Measurements from ENCODE around the gene KIF4A. TPM values are rescaled to one million over a fixed set of nuclear protein-coding genes. Genes with fewer than 3 reads are reported as not detected.
A peak's percentile ranks its signal among the peaks of the same experiment; 100 is the strongest.

KIF4A gene
- total and polyA plus RNA-seq, 2 of the 13 experiments (the other 11 are each of a cell fraction or from before 2014, with no cell fraction given) = 9.4 to 28.2 TPM

GRCh38 chrX:70444326-70444945 is 154.5 kb downstream of the KIF4A start, which contains the start of gene DLG3:
DLG3 (plus strand) TSS chrX:70444835; CDS start chrX:70445202, 367 bp downstream.
- WGBS (ENCODE audit: low lambda C conversion rate) = 3% methylated on average over 4 of the region's 21 CpGs
- Histone ChIP-seq H3K79me2 (ENCODE audit: insufficient read depth, low read length) (no peaks in the 10 kb centered on the region), H3K4me1 (ENCODE audit: insufficient read depth, low read length) (no peaks in the 10 kb centered on the region), H3K36me3 (replicated peaks in 1 of 2; ENCODE audit: control insufficient read depth in 1 of 2, insufficient read depth in 2 of 2, low read length in 2 of 2) (no peaks in the 10 kb centered on the region), H3K9ac (ENCODE audit: insufficient read depth, low read depth, low read length) (no peak within 1 kb of the TSS), H3K27ac (ENCODE audit: extremely low read length, insufficient read depth, low read length) (no peak within 1 kb of the TSS), H3K4me2 (ENCODE audit: low read depth, low read length) (no peak within 1 kb of the TSS), H3K9me3 (ENCODE audit: low read length) (no peaks in the 10 kb centered on the region), H3K4me3 (replicated peaks in 1 of 3; ENCODE audit: insufficient read depth in 1 of 3, low read depth in 2 of 3, low read length in 3 of 3) (no peak within 1 kb of the TSS), H2AFZ (ENCODE audit: low read length) (no peak within 1 kb of the TSS), H4K20me1 (ENCODE audit: insufficient read depth, low read length) (no peaks in the 10 kb centered on the region), H3K27me3 (ENCODE audit: control insufficient read depth in 1 of 2, insufficient read depth in 2 of 2, low read length in 2 of 2) (peaks cover 4 to 17% of the 10 kb centered on the region in 2 experiments; a peak in 4 of 5 replicates)
- BruUV-seq (replicated peaks) = no TSS peak
- no peak for FAIRE-seq
- in situ Hi-C loops (cut with HindIII; ENCODE audit: extremely low pct_ligation_motif_present, low pct_unique_long_range_greater_than_20kb) = no loop called here
- DNase-seq (ENCODE audit: low spot score) = no peak
- intact Hi-C loops (cut with micrococcal nuclease; ENCODE audit: unreplicated experiment) = no loop called here
- TF ChIP-seq ZNF546 (CRISPR knock-in tag; conservative IDR thresholded peaks at IDR 0.05) (no peak), HMGXB4 (CRISPR knock-in tag; IDR thresholded peaks at IDR 0.05; ENCODE audit: borderline replicate concordance in 1 of 2, low read depth in 1 of 2) (no peak), ZNF761 (CRISPR knock-in tag; conservative IDR thresholded peaks at IDR 0.05) (no peak), ZFP91 (CRISPR knock-in tag; IDR thresholded peaks at IDR 0.05; ENCODE audit: borderline replicate concordance) (peak; percentile 91), RXRB (CRISPR knock-in tag; IDR thresholded peaks at IDR 0.05; ENCODE audit: borderline replicate concordance) (no peak), HES4 (CRISPR knock-in tag; IDR thresholded peaks at IDR 0.05; ENCODE audit: borderline replicate concordance) (no peak), SRSF4 (IDR thresholded peaks at IDR 0.05; ENCODE audit: low read depth, low read length, poor library complexity, severe bottlenecking) (no peak), PBX2 (CRISPR knock-in tag; IDR thresholded peaks at IDR 0.05) (no peak), NFYB (CRISPR knock-in tag; IDR thresholded peaks at IDR 0.05) (peak; percentile 72), ZMYM4 (CRISPR knock-in tag; IDR thresholded peaks at IDR 0.05) (no peak), SMAD9 (CRISPR knock-in tag; IDR thresholded peaks at IDR 0.05) (no peak), NFYC (CRISPR knock-in tag; IDR thresholded peaks at IDR 0.05) (peak; percentile 43; the same call in 1 of the 2 replicates), KAT8 (CRISPR knock-in tag; IDR thresholded peaks at IDR 0.05) (no peak), ZNF282 (IDR thresholded peaks at IDR 0.05; ENCODE audit: partially characterized antibody) (no peak), RARA (CRISPR knock-in tag; IDR thresholded peaks at IDR 0.05) (no peak)
- CTCF ChIA-PET (ENCODE audit: low intra/inter-chr PET ratio, low total read pairs) = no interaction called here
- peak; percentile 63 for ATAC-seq
- POLR2A ChIA-PET = no interaction called here

Measured in HepG2 (cell line).